ENCODE results near the gene PALLD. TPM values are rescaled to one million over a fixed set of nuclear protein-coding genes. Genes with fewer than 3 reads are reported as not detected.

PALLD gene
- total and polyA plus RNA-seq, 2 of the 8 experiments (the other 6 are each of a cell fraction or from before 2014, with no cell fraction given): 10.5 to 25.0 TPM

GRCh38 chr4:168551945-168552695 is 55.3 kb downstream of the PALLD start:
- H4K8ac ChIP-seq (ENCODE audit: extremely low read depth, insufficient read depth, low read length): no peak overlapping the region
- H3K4me2 ChIP-seq (ENCODE audit: insufficient read depth in 1 of 2, low read depth in 2 of 2, low read length in 2 of 2): no peak overlapping the region
- H3K14ac ChIP-seq (ENCODE audit: insufficient read length): no peak overlapping the region
- FAIRE-seq (peak; percentile 13), DNase-seq (ENCODE audit: low read depth in 1 of 2, low spot score in 2 of 2) (no peak)
- TF ChIP-seq HDAC2 (IDR thresholded peaks at IDR 0.05; ENCODE audit: borderline replicate concordance in 1 of 2, low read depth in 2 of 2, low read length in 2 of 2) (peak in 1 of 2 experiments; percentile 82; a peak in 1 of 4 replicates), ATF3 (IDR thresholded peaks at IDR 0.05; ENCODE audit: insufficient read depth, low read depth, low read length) (no peak), CTCF (IDR thresholded peaks at IDR 0.05; ENCODE audit: control extremely low read depth in 1 of 3, insufficient read depth in 1 of 3, low read depth in 1 of 3, low read length in 3 of 3) (peak; percentile 30 to 60 (median 43)), KDM1A (IDR thresholded peaks at IDR 0.05; ENCODE audit: borderline replicate concordance, low read length) (peak; percentile 96), RAD21 (IDR thresholded peaks at IDR 0.05 in 1 of 2, conservative IDR thresholded peaks at IDR 0.05 in 1 of 2; ENCODE audit: low read depth in 2 of 2, low read length in 2 of 2) (peak; percentile 70 to 77)
- WGBS, 2 experiments (ENCODE audit: extremely low coverage in 1 of 2, insufficient coverage in 1 of 2, insufficient read length in 1 of 2, insufficient replicate concordance in 2 of 2, low coverage in 1 of 2, low lambda C conversion rate in 2 of 2, missing lambda C conversion rate in 1 of 2): 81% methylated on average over 2 of the region's 2 CpGs; no CpG with 5 or more reads in 1 of the 2 experiments
- H4K91ac ChIP-seq (replicated peaks; ENCODE audit: insufficient read length, low read length): no peak overlapping the region
- H2BK20ac ChIP-seq (ENCODE audit: low read length): no peak overlapping the region
- H2BK120ac ChIP-seq (replicated peaks; ENCODE audit: low read depth, low read length): no peak overlapping the region
- CTCF ChIA-PET (ENCODE audit: partially characterized antibody): interaction anchor here (0.6 to 1.9 kb wide), 17 partner anchors 9 to 404 kb away, joined by 3 to 14 read pairs (median 3); no protein-coding TSS in a partner anchor
- H3K79me2 ChIP-seq (ENCODE audit: control insufficient read depth in 1 of 2, insufficient read depth in 2 of 2, low read length in 2 of 2): no peaks in the 10 kb centered on the region
- H3K4ac ChIP-seq (replicated peaks; ENCODE audit: insufficient read length, low read depth, low read length): no peak overlapping the region
- H3K18ac ChIP-seq (ENCODE audit: extremely low read depth, low read length): no peak overlapping the region
- H2AFZ ChIP-seq (ENCODE audit: low read length): no peak overlapping the region
- H3K23me2 ChIP-seq (ENCODE audit: low read depth, low read length): no peaks in the 10 kb centered on the region
- no peak overlapping the region for H2BK15ac ChIP-seq (ENCODE audit: low read length)
- POLR2A ChIA-PET (ENCODE audit: partially characterized antibody): no interaction called here
- no peak overlapping the region for H3K27ac ChIP-seq (ENCODE audit: low read depth, low read length)
- no peak overlapping the region for H2BK5ac ChIP-seq (ENCODE audit: low read depth, low read length)
- H2BK12ac ChIP-seq (ENCODE audit: low read depth, low read length): no peak overlapping the region
- H3K4me3 ChIP-seq (ENCODE audit: extremely low read depth in 1 of 4, insufficient read depth in 2 of 4, low read depth in 3 of 4, low read length in 4 of 4): no peak overlapping the region
- H3K79me1 ChIP-seq (ENCODE audit: low read depth, low read length): no peaks in the 10 kb centered on the region
- no peaks in the 10 kb centered on the region for H3K9me3 ChIP-seq (ENCODE audit: insufficient read depth in 2 of 2, low read depth in 1 of 2, low read length in 1 of 2)
- no peak overlapping the region for H3K9ac ChIP-seq (replicated peaks in 1 of 4; ENCODE audit: extremely low read depth in 1 of 4, low read depth in 3 of 4, low read length in 3 of 4)
- H3K4me1 ChIP-seq (replicated peaks in 1 of 4; ENCODE audit: control insufficient read depth in 3 of 4, insufficient read depth in 4 of 4, low read length in 3 of 4): peaks cover 0 to 2% (median 0%) of the 10 kb centered on the region in 4 experiments; a peak in 1 of 7 replicates
- no peak overlapping the region for H3K56ac ChIP-seq (replicated peaks; ENCODE audit: insufficient read length, low read depth, low read length)
- H4K5ac ChIP-seq (ENCODE audit: insufficient read length, low read depth, low read length): no peak overlapping the region
- no peak overlapping the region for H3K23ac ChIP-seq (ENCODE audit: insufficient read length)
- no peaks in the 10 kb centered on the region for H3K36me3 ChIP-seq (ENCODE audit: control insufficient read depth in 2 of 4, insufficient read depth in 4 of 4, low read length in 3 of 4)
- no peak overlapping the region for H2AK5ac ChIP-seq (ENCODE audit: low read depth, low read length)
- H4K20me1 ChIP-seq (replicated peaks in 1 of 2; ENCODE audit: control insufficient read depth in 1 of 2, insufficient read depth in 2 of 2, low read length in 2 of 2): no peaks in the 10 kb centered on the region
- H3K27me3 ChIP-seq (replicated peaks in 1 of 4; ENCODE audit: control insufficient read depth in 3 of 4, extremely low read depth in 1 of 4, insufficient read depth in 3 of 4, low read length in 3 of 4): no peaks in the 10 kb centered on the region

All from H1 (cell line).